ENCODE measurements around the gene PATZ1. TPM values are rescaled to one million over a fixed set of nuclear protein-coding genes. Genes with fewer than 3 reads are reported as not detected.
"Not testable (repeated sequence)": the region's sequence is repeated elsewhere in the genome, so short reads cannot be mapped to it uniquely, and the experiment has no call there.

Gene PATZ1
- total and polyA plus RNA-seq, 2 donors (not counting 3 experiments of a cell fraction or from before 2014, with no cell fraction given), result 19.7 to 23.7 TPM

GRCh38 chr22:31321421-31321820 is 24.7 kb downstream of the PATZ1 start:
- FAIRE-seq (no peak), DNase-seq (ENCODE audit: low read depth, low spot score) (no peak)
- no peaks in the 10 kb centered on the region for H3K4me1 ChIP-seq (ENCODE audit: control insufficient read depth, extremely low read depth, insufficient read depth, low read length)
- ChIA-PET POLR2A (no interaction called here), CTCF (interaction anchor here (1.7 kb wide), 1 partner anchor 8 kb away, joined by 7 read pairs; no protein-coding TSS in a partner anchor)
- H3K36me3 ChIP-seq (ENCODE audit: control insufficient read depth in 2 of 2, extremely low read depth in 1 of 2, insufficient read depth in 2 of 2, low read length in 2 of 2), result peaks cover 4 to 5% of the 10 kb centered on the region in 2 experiments
- H3K9me1 ChIP-seq (replicated peaks; ENCODE audit: control insufficient read depth, extremely low read depth, insufficient read depth, low read length), result no peaks in the 10 kb centered on the region
- dilution Hi-C loops (cut with MboI; ENCODE audit: extremely low pct_ligation_motif_present, low sequenced_read_pairs) (no loop called here), intact Hi-C loops (cut with micrococcal nuclease) (no loop called here)
- H4K20me1 ChIP-seq (replicated peaks; ENCODE audit: control insufficient read depth, extremely low read depth, insufficient read depth, low read length), result no peaks in the 10 kb centered on the region
- TF ChIP-seq, protein P1, sequence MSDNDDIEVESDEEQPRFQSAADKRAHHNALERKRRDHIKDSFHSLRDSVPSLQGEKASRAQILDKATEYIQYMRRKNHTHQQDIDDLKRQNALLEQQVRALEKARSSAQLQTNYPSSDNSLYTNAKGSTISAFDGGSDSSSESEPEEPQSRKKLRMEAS (IDR thresholded peaks at IDR 0.05; ENCODE audit: insufficient read depth, insufficient read length), result no peak
- no peak for TF ChIP-seq POLR2A (IDR thresholded peaks at IDR 0.05; ENCODE audit: low read depth, low read length)
- no peak for TF ChIP-seq FOS (IDR thresholded peaks at IDR 0.05; ENCODE audit: borderline replicate concordance, insufficient read depth, low read length)
- TF ChIP-seq MYC (IDR thresholded peaks at IDR 0.05; ENCODE audit: low read depth, low read length), result no peak
- no peak overlapping the region for H3K4me2 ChIP-seq (ENCODE audit: insufficient read depth, low read length)
- no peaks in the 10 kb centered on the region for H3K79me2 ChIP-seq (ENCODE audit: control insufficient read depth, insufficient read depth, low read length)
- no peak overlapping the region for H3K27ac ChIP-seq (ENCODE audit: insufficient read depth, low read depth, low read length)
- no peaks in the 10 kb centered on the region for H3K9me3 ChIP-seq (replicated peaks; ENCODE audit: control insufficient read depth, insufficient read depth, low read length)
- no peaks in the 10 kb centered on the region for H3K27me3 ChIP-seq (ENCODE audit: control insufficient read depth in 2 of 2, insufficient read depth in 2 of 2, low read length in 2 of 2)
- BruUV-seq (replicated peaks), result no TSS peak
- H3K4me3 ChIP-seq (replicated peaks in 1 of 3; ENCODE audit: insufficient read depth in 1 of 3, low read depth in 1 of 3, low read length in 3 of 3), result no peak overlapping the region
- H3K9ac ChIP-seq (replicated peaks; ENCODE audit: extremely low read depth, insufficient read depth, low read length), result no peak overlapping the region
- H2AFZ ChIP-seq (ENCODE audit: low read depth, low read length), result no peak overlapping the region

- BruUV-seq (replicated peaks); H3K4me2 ChIP-seq (ENCODE audit: insufficient read depth, low read length); H3K79me2 ChIP-seq (ENCODE audit: control insufficient read depth, insufficient read depth, low read length); dilution Hi-C loops (cut with MboI; ENCODE audit: extremely low pct_ligation_motif_present, low sequenced_read_pairs); H4K20me1 ChIP-seq (replicated peaks; ENCODE audit: control insufficient read depth, extremely low read depth, insufficient read depth, low read length); DNase-seq (ENCODE audit: low read depth, low spot score); H3K4me3 ChIP-seq (replicated peaks in 1 of 3; ENCODE audit: insufficient read depth in 1 of 3, low read depth in 1 of 3, low read length in 3 of 3); H3K9me3 ChIP-seq (replicated peaks; ENCODE audit: control insufficient read depth, insufficient read depth, low read length); H3K9ac ChIP-seq (replicated peaks; ENCODE audit: extremely low read depth, insufficient read depth, low read length); FAIRE-seq; H3K27me3 ChIP-seq (ENCODE audit: control insufficient read depth in 2 of 2, insufficient read depth in 2 of 2, low read length in 2 of 2); H2AFZ ChIP-seq (ENCODE audit: low read depth, low read length); intact Hi-C loops (cut with micrococcal nuclease); H3K9me1 ChIP-seq (replicated peaks; ENCODE audit: control insufficient read depth, extremely low read depth, insufficient read depth, low read length); H3K4me1 ChIP-seq (ENCODE audit: control insufficient read depth, extremely low read depth, insufficient read depth, low read length); H3K27ac ChIP-seq (ENCODE audit: insufficient read depth, low read depth, low read length); H3K36me3 ChIP-seq (ENCODE audit: control insufficient read depth in 2 of 2, extremely low read depth in 1 of 2, insufficient read depth in 2 of 2, low read length in 2 of 2): not testable (repeated sequence)
- CTCF ChIA-PET, result interaction anchor here (0.8 to 2.7 kb wide), 18 partner anchors 8 to 206 kb away, joined by 3 to 79 read pairs (median 10); partner anchors contain the start of genes LIMK2, PATZ1, PIK3IP1 and SELENOM
- POLR2A ChIA-PET, result interaction anchor here (1.3 kb wide), 1 partner anchor 22 kb away, joined by 6 read pairs; the partner anchor contains the start of gene PIK3IP1
Observed at GRCh38 chr22:31314220-31314619, 31.9 kb downstream of the PATZ1 start.
